A673 (cell line): Measurements from ENCODE around the gene TMEM238.

Experiments
- CTCF ChIP-seq: fragments of 300-800, 200-600 bp; sonication (generic); conservative IDR thresholded peaks from 2 replicates; pipeline ENCODE4 v1.5.1; 2017; ENCODE audit warnings: low read depth, mild to moderate bottlenecking, antibody characterized with exemption, low read length, moderate library complexity, mixed read lengths
- EZH2 ChIP-seq: fragments of 200-600 bp; sonication (generic); IDR thresholded peaks from 2 replicates; pipeline ENCODE4 v1.6.1; 2017; ENCODE audit warnings: borderline replicate concordance, low read depth, mild to moderate bottlenecking, mixed read lengths, antibody characterized with exemption, low read length; ENCODE audit not compliant: poor library complexity, severe bottlenecking

DNA sequence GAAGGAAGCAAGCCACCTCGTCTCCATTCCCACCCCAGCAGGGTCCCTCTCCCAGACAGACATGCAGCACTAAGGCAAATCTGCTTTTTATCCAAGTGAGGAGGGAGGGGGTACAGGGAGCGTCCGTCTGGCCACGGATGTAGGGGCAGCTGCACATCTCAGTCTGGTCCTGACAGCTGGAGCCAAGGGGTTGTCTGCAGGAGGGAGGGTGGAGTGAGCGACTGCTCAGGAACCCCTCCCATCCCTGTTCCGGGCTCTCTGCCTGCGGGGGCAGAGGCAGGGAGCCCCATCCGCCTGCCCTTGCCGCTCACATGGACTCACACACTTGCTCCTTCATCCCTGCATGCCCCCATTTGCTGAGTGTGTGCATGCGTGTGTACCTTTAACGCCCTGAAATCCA lies 4.9 kb downstream of the TMEM238 start:
- no peak for TF ChIP-seq CTCF
- no peak for TF ChIP-seq EZH2
